A673 (cell line): ENCODE results near the gene ASAP2.

Experiments used
- EZH2 ChIP-seq: fragments of 200-600 bp; sonication (generic); IDR thresholded peaks from 2 replicates; pipeline ENCODE4 v1.6.1; 2017; ENCODE audit warnings: borderline replicate concordance, low read depth, mild to moderate bottlenecking, mixed read lengths, antibody characterized with exemption, low read length; ENCODE audit not compliant: poor library complexity, severe bottlenecking
- TF ChIP-seq, protein P1 (sequence below): fragments of 300-800, 200-600 bp; sonication (generic); conservative IDR thresholded peaks from 2 replicates; pipeline ENCODE4 v1.5.1; 2017; ENCODE audit warnings: low read depth, mild to moderate bottlenecking, antibody characterized with exemption, low read length, moderate library complexity, mixed read lengths

DNA sequence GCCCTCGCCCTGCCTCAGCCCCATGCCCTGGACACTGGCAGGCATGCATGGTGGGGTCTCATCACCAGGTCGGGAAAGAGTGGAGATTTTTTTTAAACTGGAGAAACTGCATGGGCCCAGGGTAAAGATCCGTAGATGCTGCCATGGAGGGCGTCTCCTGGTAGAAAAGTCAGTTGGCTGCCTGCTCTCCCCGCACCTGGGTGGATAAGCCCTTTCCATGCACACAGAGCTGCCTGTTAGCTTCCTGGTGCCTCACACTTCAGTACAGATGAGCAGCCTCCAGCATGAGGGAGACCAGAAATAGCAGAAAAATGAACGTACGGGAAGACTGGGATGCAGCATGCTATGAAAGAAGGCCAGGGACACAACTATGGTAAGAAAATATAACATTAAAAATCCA is 92.0 kb downstream of the ASAP2 start:
- no peak for TF ChIP-seq EZH2
- TF ChIP-seq, protein P1, sequence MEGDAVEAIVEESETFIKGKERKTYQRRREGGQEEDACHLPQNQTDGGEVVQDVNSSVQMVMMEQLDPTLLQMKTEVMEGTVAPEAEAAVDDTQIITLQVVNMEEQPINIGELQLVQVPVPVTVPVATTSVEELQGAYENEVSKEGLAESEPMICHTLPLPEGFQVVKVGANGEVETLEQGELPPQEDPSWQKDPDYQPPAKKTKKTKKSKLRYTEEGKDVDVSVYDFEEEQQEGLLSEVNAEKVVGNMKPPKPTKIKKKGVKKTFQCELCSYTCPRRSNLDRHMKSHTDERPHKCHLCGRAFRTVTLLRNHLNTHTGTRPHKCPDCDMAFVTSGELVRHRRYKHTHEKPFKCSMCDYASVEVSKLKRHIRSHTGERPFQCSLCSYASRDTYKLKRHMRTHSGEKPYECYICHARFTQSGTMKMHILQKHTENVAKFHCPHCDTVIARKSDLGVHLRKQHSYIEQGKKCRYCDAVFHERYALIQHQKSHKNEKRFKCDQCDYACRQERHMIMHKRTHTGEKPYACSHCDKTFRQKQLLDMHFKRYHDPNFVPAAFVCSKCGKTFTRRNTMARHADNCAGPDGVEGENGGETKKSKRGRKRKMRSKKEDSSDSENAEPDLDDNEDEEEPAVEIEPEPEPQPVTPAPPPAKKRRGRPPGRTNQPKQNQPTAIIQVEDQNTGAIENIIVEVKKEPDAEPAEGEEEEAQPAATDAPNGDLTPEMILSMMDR: no peak
